SJSA1 (cell line): Measurements from ENCODE around the gene SLC25A20. TPM values are rescaled to one million over a fixed set of nuclear protein-coding genes. Genes with fewer than 3 reads are reported as not detected.

Experiments
- DNase-seq, 2 experiments: peaks; one replicate each; pipeline ENCODE4 v3.0.0-alpha.2; 2015 to 2020; ENCODE audit warnings: low spot score in 2 of 2, low read depth in 1 of 2
- H3K27ac ChIP-seq: fragments of 250-450 bp; sonication (Bioruptor Pico); 2 replicates; pipeline ENCODE4 v1.5.1; 2020; ENCODE audit warnings: mild to moderate bottlenecking, moderate library complexity
- H3K27me3 ChIP-seq: fragments of 250-450 bp; sonication (Bioruptor Pico); replicated peaks from 2 replicates; pipeline ENCODE4 v1.5.1; 2020; ENCODE audit warnings: mild to moderate bottlenecking, moderate library complexity
- H3K36me3 ChIP-seq: fragments of 250-450 bp; sonication (Bioruptor Pico); 2 replicates; pipeline ENCODE4 v1.5.1; 2020; ENCODE audit warnings: mild to moderate bottlenecking
- H3K4me1 ChIP-seq: fragments of 250-450 bp; sonication (Bioruptor Pico); replicated peaks from 2 replicates; pipeline ENCODE4 v1.6.1; 2021; ENCODE audit warnings: mild to moderate bottlenecking
- H3K4me3 ChIP-seq: fragments of 250-450 bp; sonication (Bioruptor Pico); 2 replicates; pipeline ENCODE4 v1.5.1; 2020; ENCODE audit warnings: mild to moderate bottlenecking
- H3K9me3 ChIP-seq: fragments of 250-450 bp; sonication (Bioruptor Pico); replicated peaks from 2 replicates; pipeline ENCODE4 v1.5.1; 2020; ENCODE audit warnings: mild to moderate bottlenecking
- total RNA-seq: library from RNA; depleted of rRNA; stranded (reverse); fragments of >200 nt; shearing (Covaris generic); gene quantifications from 2 replicates; pipeline ENCODE4 v1.2.3, GENCODE V29; 2014

SLC25A20 gene
- total RNA-seq, 1 experiment from 2014 or later: 21.9 TPM

DNA sequence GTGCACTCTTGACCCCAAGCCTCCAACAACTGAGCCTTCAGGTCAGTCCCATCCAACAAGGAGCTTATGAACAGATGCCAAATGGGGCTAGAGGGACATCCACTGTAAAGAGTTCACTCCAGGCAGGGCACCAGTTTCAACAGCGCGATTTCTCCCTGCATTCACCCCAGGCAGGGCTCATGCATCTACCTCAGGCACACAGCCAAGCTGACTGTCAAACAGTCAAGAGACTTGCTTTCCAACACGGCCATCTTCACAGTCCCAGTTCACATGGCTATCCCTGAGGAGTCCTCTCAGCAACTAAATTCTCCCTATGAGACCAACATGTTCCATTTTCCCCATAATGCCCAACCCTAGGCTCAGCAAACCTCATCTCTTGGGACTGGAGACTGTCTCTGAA lies 17.7 kb downstream of the SLC25A20 start:
- H3K36me3 ChIP-seq: 0 out of 2 replicates have a peak, but pooled peaks cover 2% of the 10 kb centered on the region

DNA sequence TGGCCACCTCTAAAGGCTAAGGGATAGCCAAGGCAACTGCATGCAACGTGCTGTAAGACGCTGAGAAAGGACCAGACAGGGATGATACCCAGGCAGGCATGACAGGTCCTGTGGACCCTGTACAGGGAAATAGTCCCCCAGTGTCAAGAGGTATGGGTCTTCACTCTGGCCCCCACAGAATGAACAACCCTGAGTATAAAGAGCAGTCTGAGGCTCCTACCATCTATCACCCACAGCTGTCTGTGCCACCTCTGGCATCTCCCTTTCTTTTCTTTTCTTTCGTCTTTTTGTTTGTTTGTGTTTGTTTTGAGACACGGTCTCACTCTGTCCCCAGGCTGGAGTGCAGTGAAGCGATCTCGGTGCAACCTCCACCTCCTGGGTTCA lies 18.7 kb downstream of the SLC25A20 start:
- Histone ChIP-seq H3K27me3 (no peaks in the 10 kb centered on the region), H3K27ac (no peak overlapping the region), H3K4me3 (no peak overlapping the region), H3K9me3 (no peaks in the 10 kb centered on the region), H3K36me3 (0 out of 2 replicates have a peak, but pooled peaks cover 2% of the 10 kb centered on the region), H3K4me1 (no peaks in the 10 kb centered on the region)
- no peak for DNase-seq

More for the DNA sequence above, 17.7 kb downstream of the SLC25A20 start:
- Histone ChIP-seq H3K4me1 (no peaks in the 10 kb centered on the region), H3K27me3 (no peaks in the 10 kb centered on the region), H3K27ac (no peak overlapping the region), H3K4me3 (no peak overlapping the region), H3K9me3 (no peaks in the 10 kb centered on the region)
- DNase-seq: no peak

DNA sequence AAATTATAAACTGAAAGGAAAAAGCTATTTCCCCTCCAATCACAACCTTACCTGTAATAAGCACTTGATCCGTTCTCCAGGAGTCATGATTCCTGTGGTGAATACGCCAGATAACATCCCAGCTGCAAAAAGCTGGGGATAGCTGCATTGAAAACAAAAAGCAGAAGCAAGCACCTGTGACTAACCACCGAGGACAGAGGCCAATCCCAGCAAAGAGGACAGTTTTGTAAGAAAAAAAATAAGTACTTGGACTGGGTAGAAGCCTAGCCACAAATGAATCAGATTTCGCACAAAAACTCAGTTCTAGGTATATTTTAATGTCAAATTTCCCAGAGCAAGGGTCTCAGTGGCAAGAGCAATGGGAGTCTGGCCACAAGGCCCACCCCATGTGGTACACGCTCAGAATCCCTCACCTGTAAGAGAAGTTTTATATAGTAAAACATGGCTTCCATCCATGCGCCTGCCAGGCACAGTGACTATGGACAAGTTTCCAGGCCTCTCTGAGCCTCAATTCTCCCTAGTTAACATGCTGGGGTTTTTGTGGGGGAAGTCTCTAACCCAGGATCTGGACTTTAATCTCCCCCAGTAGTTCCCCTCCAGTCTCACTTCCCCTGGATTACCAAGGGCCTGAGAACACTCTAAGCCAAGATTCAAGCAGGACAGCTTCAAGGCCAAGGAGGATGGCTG lies 19.2 kb downstream of the SLC25A20 start:
- no peaks in the 10 kb centered on the region for H3K4me1 ChIP-seq
- no peak overlapping the region for H3K27ac ChIP-seq
- no peaks in the 10 kb centered on the region for H3K9me3 ChIP-seq
- no peaks in the 10 kb centered on the region for H3K27me3 ChIP-seq
- no peak for DNase-seq
- H3K36me3 ChIP-seq: 0 out of 2 replicates have a peak, but pooled peaks cover 2% of the 10 kb centered on the region
- H3K4me3 ChIP-seq: no peak overlapping the region

DNA sequence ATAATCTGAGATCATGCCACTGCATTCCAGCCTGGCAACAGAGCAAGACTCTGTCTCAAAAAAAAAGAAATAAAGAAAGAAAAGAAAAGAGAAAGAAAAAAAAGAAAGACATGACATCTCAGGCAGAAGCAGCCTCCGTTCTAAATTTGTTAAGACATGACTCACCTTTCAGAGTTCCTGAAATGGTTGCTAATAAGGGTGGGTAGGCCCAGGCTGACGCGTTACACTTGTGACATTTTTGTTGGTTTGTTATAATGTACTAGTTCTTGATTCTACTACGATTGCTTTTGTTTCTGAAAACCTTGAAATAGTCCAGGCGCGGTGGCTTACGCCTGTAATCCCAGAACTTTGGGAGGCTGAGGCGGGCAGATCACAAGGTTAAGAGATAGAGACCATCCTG lies 21.0 kb downstream of the SLC25A20 start:
- Histone ChIP-seq H3K36me3 (no peaks in the 10 kb centered on the region), H3K9me3 (no peaks in the 10 kb centered on the region)
- no peak for DNase-seq

DNA sequence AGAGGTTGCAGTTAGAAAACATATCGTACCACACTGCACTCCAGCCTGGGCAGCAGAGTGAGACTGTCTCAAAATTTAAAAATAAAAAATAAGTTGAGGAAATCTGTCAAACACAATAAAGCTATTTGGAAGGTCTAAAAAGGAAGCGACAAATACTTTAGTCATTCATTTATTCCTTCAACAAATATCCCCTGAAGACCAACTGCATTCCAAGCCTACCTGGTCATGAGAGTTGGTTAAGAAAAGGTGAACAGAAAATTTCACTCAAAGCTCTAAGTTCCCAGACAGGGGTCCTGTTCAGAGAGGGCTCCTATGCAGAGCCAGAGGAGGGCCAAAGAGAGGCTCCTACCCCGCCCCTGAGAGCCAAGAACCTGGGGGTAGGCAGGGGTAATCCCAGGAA lies 35.6 kb downstream of the SLC25A20 start:
- no peak for DNase-seq
- Histone ChIP-seq H3K27me3 (no peaks in the 10 kb centered on the region), H3K36me3 (no peaks in the 10 kb centered on the region), H3K4me3 (no peak overlapping the region), H3K9me3 (no peaks in the 10 kb centered on the region), H3K4me1 (no peaks in the 10 kb centered on the region), H3K27ac (no peak overlapping the region)

More for the DNA sequence above, 21.0 kb downstream of the SLC25A20 start:
- H3K27ac ChIP-seq: no peak overlapping the region
- no peaks in the 10 kb centered on the region for H3K4me1 ChIP-seq
- H3K27me3 ChIP-seq: no peaks in the 10 kb centered on the region
- no peak overlapping the region for H3K4me3 ChIP-seq

DNA sequence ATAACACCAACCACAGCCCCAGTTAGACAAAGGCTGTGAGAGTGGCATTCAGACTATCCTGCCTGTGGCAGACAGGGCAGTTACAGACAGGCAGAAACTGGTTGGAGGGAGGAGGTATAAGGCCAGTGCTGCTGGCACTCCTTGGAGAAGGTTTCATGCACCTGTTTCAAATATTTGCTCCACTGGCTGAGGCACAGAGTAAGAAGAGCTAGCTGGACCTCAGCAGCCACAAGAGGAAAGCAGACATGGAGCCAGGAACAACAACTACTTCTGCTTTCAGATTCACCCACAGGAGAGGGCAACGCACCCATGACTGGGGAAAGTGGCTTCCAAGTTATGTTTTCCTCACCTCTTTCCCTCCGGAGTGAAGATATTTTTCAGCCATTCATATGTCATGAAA lies 39.5 kb downstream of the SLC25A20 start:
- no peaks in the 10 kb centered on the region for H3K27me3 ChIP-seq
- H3K4me1 ChIP-seq: no peaks in the 10 kb centered on the region
- H3K27ac ChIP-seq: no peak overlapping the region
- H3K4me3 ChIP-seq: no peak overlapping the region
- no peaks in the 10 kb centered on the region for H3K9me3 ChIP-seq
- no peaks in the 10 kb centered on the region for H3K36me3 ChIP-seq
- DNase-seq: no peak

DNA sequence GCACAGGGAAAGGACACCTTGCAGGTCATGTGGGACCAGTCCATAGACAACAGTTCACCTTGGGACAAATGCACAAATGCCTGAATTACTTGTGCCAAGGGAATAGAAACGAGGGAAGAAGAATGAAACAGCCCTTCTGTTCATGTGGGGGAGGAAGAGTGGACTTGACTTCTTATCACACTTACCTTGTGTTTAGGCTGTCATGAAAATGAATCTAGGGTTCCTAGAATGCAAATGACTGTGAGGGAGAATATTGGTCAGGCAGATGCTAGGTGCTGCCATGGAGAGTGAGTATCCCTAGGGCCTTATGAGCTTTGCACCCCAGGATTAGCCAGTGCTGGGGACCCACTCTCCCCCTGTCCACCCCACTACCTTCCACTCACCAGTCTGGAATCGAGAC lies 40.0 kb downstream of the SLC25A20 start:
- Histone ChIP-seq H3K36me3 (no peaks in the 10 kb centered on the region), H3K27ac (no peak overlapping the region)

DNA sequence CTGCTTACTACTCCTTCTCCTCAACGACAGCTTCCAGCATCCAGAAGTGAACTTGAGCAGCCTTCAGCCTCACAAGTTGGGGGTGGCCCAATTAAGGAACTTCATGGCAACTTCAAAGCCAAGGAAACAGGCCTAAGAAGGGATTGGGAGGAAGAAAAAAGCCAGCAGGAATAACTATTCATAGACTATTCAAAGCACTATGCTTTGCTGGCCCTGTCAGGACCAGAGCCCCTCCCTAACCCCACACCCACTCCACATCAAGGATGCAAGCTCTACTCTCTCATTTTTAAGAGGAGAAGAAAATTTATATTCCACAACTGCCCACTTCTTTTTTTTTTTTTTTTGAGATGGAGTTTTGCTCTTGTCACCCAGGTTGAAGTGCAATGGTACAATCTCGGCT lies 41.0 kb downstream of the SLC25A20 start:
- no peak for DNase-seq
- Histone ChIP-seq H3K9me3 (no peaks in the 10 kb centered on the region), H3K27me3 (no peaks in the 10 kb centered on the region), H3K4me1 (no peaks in the 10 kb centered on the region), H3K36me3 (no peaks in the 10 kb centered on the region), H3K4me3 (no peak overlapping the region), H3K27ac (no peak overlapping the region)

More for the DNA sequence above, 40.0 kb downstream of the SLC25A20 start:
- H3K4me1 ChIP-seq: no peaks in the 10 kb centered on the region
- H3K27me3 ChIP-seq: no peaks in the 10 kb centered on the region
- H3K4me3 ChIP-seq: no peak overlapping the region
- H3K9me3 ChIP-seq: no peaks in the 10 kb centered on the region
- DNase-seq: no peak

DNA sequence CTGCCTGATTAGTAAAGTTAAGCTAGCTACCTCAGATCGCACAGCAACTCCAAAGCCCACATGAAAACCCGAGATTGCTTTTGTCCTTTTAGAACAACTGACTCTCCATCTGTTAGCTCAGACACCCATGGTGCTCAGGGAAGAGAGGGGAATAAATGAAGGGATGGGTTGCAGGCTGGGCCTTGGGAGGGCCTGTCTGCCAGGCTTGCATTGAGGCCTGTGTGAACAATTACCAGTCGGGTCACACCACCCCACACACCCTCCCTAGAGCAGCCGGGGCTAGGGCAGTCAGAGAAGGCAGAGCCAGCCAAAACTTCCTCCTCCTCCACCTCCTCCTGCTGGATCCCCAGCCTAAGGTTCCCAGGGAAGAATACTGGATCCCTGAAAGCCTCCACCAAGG lies 42.2 kb downstream of the SLC25A20 start:
- Histone ChIP-seq H3K27me3 (no peaks in the 10 kb centered on the region), H3K27ac (no peak overlapping the region), H3K36me3 (no peaks in the 10 kb centered on the region), H3K4me1 (no peaks in the 10 kb centered on the region), H3K4me3 (no peak overlapping the region), H3K9me3 (no peaks in the 10 kb centered on the region)
- no peak for DNase-seq

DNA sequence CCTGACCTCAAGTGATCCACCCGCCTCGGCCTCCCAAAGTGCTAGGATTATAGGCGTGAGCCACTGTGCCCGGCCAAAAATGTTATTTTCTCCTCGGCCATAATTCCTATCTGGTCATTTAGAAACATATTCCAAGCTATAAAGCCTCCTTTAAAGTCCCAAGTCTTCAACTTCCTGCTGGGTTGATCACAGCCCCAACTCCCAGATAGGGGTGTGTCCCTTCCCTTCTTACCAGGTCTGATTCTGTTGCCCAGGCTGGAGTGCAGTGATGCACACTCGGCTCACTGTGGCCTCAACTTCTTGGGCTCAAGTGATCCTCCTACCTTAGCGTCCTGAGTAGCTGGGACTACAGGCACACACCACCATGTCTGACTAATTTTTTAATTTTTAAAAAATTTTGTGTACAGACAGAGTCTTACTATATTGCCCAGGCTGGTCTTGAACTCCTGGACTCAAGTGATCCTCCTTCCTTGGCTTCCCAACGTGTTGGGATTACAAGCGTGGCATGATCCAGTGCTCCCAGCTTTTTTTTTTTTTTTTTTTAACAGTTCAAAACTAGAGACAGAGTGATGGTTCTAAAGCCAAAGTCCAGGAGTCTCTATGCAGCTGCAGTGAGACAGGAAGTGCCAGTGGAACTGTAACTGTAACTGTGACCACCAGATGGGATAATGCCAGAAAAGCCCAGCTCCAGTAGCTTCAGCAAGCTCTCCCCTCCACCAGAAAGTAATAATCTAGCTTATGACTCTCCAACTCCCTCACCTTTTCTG lies 42.8 kb downstream of the SLC25A20 start:
- Histone ChIP-seq H3K27ac (no peak overlapping the region), H3K9me3 (no peaks in the 10 kb centered on the region), H3K4me1 (no peaks in the 10 kb centered on the region), H3K4me3 (no peak overlapping the region), H3K36me3 (no peaks in the 10 kb centered on the region), H3K27me3 (no peaks in the 10 kb centered on the region)
- no peak for DNase-seq

DNA sequence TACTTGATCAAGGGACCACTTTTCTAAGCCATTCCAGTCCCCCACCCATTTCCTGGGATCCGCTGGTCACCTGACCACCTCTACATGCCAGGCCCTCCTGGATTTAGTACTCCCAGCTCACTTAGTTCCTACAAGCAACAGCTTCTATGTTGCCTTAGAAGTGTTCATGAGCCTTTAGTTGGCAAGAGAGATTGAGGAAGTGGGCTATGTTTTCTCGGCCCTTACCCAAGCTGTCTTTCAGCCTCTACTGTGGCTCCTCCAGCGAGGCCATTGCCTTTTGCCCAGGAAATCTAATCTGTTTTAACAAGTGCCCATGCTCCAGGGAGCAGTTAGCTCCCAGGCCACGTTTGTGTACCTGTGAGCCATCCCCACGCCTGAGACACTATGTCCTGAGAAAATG lies 46.5 kb downstream of the SLC25A20 start:
- Histone ChIP-seq H3K27me3 (no peaks in the 10 kb centered on the region), H3K36me3 (no peaks in the 10 kb centered on the region), H3K4me3 (no peak overlapping the region), H3K9me3 (no peaks in the 10 kb centered on the region), H3K27ac (no peak overlapping the region), H3K4me1 (no peaks in the 10 kb centered on the region)
- DNase-seq: no peak

DNA sequence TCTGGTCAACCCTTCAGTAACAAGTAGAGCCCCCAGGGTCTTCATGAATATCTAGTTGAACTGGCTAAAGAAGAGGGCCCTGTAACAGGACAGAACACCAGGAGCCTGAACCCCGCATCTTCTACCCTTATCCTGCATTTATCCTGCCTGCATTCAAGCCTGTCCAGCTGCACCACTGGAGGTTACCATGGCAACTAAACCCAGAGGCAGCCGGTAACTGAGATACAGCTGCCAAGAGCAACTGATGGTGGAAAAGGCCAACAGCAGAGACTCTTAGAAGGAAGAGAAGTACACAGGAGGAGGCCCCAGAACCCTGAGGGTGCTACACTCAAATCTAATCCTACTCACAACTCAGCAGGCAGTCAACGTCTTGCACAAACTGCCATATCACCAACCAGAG lies 47.3 kb downstream of the SLC25A20 start:
- Histone ChIP-seq H3K27me3 (no peaks in the 10 kb centered on the region), H3K9me3 (no peaks in the 10 kb centered on the region), H3K4me3 (no peak overlapping the region), H3K36me3 (no peaks in the 10 kb centered on the region), H3K27ac (no peak overlapping the region), H3K4me1 (peaks cover 3% of the 10 kb centered on the region; the same call in 1 of the 2 replicates)
- DNase-seq: no peak

DNA sequence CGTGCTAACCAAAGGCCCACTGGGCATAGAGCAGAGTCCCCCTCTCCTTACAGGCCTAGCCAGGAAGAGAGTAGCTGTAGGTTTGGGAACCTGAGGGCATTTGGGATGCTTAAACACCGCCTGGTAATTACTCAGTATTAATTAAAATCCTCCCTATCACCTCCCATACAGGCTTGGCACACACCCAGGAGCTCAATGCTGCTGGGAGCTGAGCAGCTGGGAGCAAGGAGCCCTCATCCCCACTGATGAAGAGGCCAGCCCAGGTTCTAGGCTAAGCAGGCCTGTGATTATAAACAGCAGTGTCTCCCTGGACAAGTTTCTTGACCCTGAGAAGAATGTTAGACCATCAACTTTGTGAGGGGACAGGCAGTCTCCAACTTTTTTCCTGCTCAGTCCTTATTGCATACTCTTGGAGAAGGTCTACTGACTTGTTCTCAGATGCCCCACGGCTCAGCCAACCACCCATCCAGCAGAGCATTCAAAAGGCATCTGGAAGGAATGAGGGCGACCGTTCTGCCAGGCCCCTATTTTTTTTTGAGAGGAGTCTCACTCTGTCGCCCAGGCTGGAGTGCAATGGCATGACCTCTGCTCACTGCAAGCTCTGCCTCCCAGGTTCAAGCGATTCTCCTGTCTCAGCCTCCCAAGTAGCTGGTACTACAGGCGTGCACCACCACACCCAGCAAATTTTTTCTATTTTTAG lies 49.7 kb downstream of the SLC25A20 start:
- Histone ChIP-seq H3K9me3 (no peaks in the 10 kb centered on the region), H3K27me3 (no peaks in the 10 kb centered on the region), H3K27ac (no peak overlapping the region), H3K4me3 (no peak overlapping the region), H3K36me3 (peaks cover 5% of the 10 kb centered on the region; the same call in 1 of the 2 replicates), H3K4me1 (peaks cover 11% of the 10 kb centered on the region)
- DNase-seq: no peak
